ENCODE data around the gene TRAP1. TPM values are rescaled to one million over a fixed set of nuclear protein-coding genes. Genes with fewer than 3 reads are reported as not detected.

Gene TRAP1
- polyA plus RNA-seq, 1 donor from 2014 or later = 73.0 TPM

GRCh38 chr16:3674513-3675295 lies 42.6 kb downstream of the TRAP1 start:
- peaks cover 14% of the 10 kb centered on the region for H3K36me3 ChIP-seq (ENCODE audit: insufficient read depth, low read length)
- no peaks in the 10 kb centered on the region for H3K9me3 ChIP-seq (ENCODE audit: low read length)
- H3K27ac ChIP-seq (ENCODE audit: low read length) = no peak overlapping the region

GRCh38 chr16:3673676-3674377 lies 43.5 kb downstream of the TRAP1 start:
- peaks cover 11% of the 10 kb centered on the region for H3K36me3 ChIP-seq (ENCODE audit: insufficient read depth, low read length)
- H3K9me3 ChIP-seq (ENCODE audit: low read length) = no peaks in the 10 kb centered on the region
- H3K4me3 ChIP-seq (ENCODE audit: low read length) = no peak overlapping the region
- no peaks in the 10 kb centered on the region for H3F3A ChIP-seq (ENCODE audit: insufficient read depth, low read length, poor library complexity, severe bottlenecking)
- no peaks in the 10 kb centered on the region for H3K79me2 ChIP-seq (replicated peaks; ENCODE audit: insufficient read depth, low read length)
- no peak overlapping the region for H3K27ac ChIP-seq (ENCODE audit: low read length)
- no peak overlapping the region for H3K9ac ChIP-seq (ENCODE audit: low read length)
- H3K27me3 ChIP-seq (ENCODE audit: insufficient read depth, low read depth, low read length) = no peaks in the 10 kb centered on the region
- H4K20me1 ChIP-seq (ENCODE audit: insufficient read depth) = no peaks in the 10 kb centered on the region
- no peak overlapping the region for H2AFZ ChIP-seq (ENCODE audit: low read depth, low read length)
- no peaks in the 10 kb centered on the region for H3K9me2 ChIP-seq (ENCODE audit: insufficient read depth, low read length)
- no peak for TF ChIP-seq EZH2 (IDR thresholded peaks at IDR 0.05; ENCODE audit: borderline replicate concordance, insufficient read depth, low read length, poor library complexity, severe bottlenecking)
- TF ChIP-seq POLR2AphosphoS5 (IDR thresholded peaks at IDR 0.05) = peak; percentile 0
- TF ChIP-seq MXI1 (conservative IDR thresholded peaks at IDR 0.05; ENCODE audit: poor library complexity, severe bottlenecking) = no peak
- TF ChIP-seq TAF1 (IDR thresholded peaks at IDR 0.05; ENCODE audit: low read depth) = no peak
- TF ChIP-seq CTCF (IDR thresholded peaks at IDR 0.05; ENCODE audit: poor library complexity, severe bottlenecking) = no peak
- TF ChIP-seq EP300 (conservative IDR thresholded peaks at IDR 0.05; ENCODE audit: poor library complexity, severe bottlenecking) = no peak
- no peak for TF ChIP-seq RAD21 (conservative IDR thresholded peaks at IDR 0.05)
- TF ChIP-seq REST (IDR thresholded peaks at IDR 0.05; ENCODE audit: borderline replicate concordance) = no peak
- TF ChIP-seq SMC3 (conservative IDR thresholded peaks at IDR 0.05; ENCODE audit: poor library complexity) = no peak
- no peak overlapping the region for H3K4me2 ChIP-seq (ENCODE audit: low read length)

More at GRCh38 chr16:3674513-3675295, 42.6 kb downstream of the TRAP1 start:
- Histone ChIP-seq H3K9me2 (ENCODE audit: insufficient read depth, low read length) (no peaks in the 10 kb centered on the region), H3K4me3 (ENCODE audit: low read length) (no peak overlapping the region), H3K9ac (ENCODE audit: low read length) (no peak overlapping the region), H2AFZ (ENCODE audit: low read depth, low read length) (no peak overlapping the region), H3K27me3 (ENCODE audit: insufficient read depth, low read depth, low read length) (no peaks in the 10 kb centered on the region), H4K20me1 (ENCODE audit: insufficient read depth) (no peaks in the 10 kb centered on the region), H3K79me2 (replicated peaks; ENCODE audit: insufficient read depth, low read length) (no peaks in the 10 kb centered on the region), H3K4me2 (ENCODE audit: low read length) (no peak overlapping the region), H3F3A (ENCODE audit: insufficient read depth, low read length, poor library complexity, severe bottlenecking) (no peaks in the 10 kb centered on the region)
- no peak for TF ChIP-seq SMC3 (conservative IDR thresholded peaks at IDR 0.05; ENCODE audit: poor library complexity)
- TF ChIP-seq CTCF (IDR thresholded peaks at IDR 0.05; ENCODE audit: poor library complexity, severe bottlenecking) = no peak
- no peak for TF ChIP-seq RAD21 (conservative IDR thresholded peaks at IDR 0.05)
- TF ChIP-seq TAF1 (IDR thresholded peaks at IDR 0.05; ENCODE audit: low read depth) = no peak
- TF ChIP-seq MXI1 (conservative IDR thresholded peaks at IDR 0.05; ENCODE audit: poor library complexity, severe bottlenecking) = no peak
- TF ChIP-seq POLR2AphosphoS5 (IDR thresholded peaks at IDR 0.05) = no peak
- TF ChIP-seq EP300 (conservative IDR thresholded peaks at IDR 0.05; ENCODE audit: poor library complexity, severe bottlenecking) = no peak
